Neutrophil (primary cell): ENCODE results near the gene MLLT10.
A peak's percentile ranks its signal among the peaks of the same experiment; 100 is the strongest.

ENCODE experiments used
- H3K27ac ChIP-seq: fragments of 200-600 bp; sonication (generic); 2 replicates; pipeline ENCODE4 v1.5.1; 2016; ENCODE audit warnings: mild to moderate bottlenecking, moderate library complexity
- H3K27me3 ChIP-seq: fragments of 200-600 bp; sonication (generic); 2 replicates; pipeline ENCODE4 v1.6.0; 2016; ENCODE audit warnings: mild to moderate bottlenecking
- H3K36me3 ChIP-seq: fragments of 200-600 bp; sonication (generic); 2 replicates; pipeline ENCODE4 v1.5.1; 2017
- H3K4me1 ChIP-seq, 2 experiments: fragments of 200-600 bp in 1 of 2; sonication (generic) in 1 of 2; 1 replicate in 1 of 2; 2 replicates in 1 of 2; pipeline versions ENCODE4 v1.5.1 to v1.6.1; 2013 to 2016; ENCODE audit warnings: low read depth in 1 of 2, low read length in 1 of 2, mild to moderate bottlenecking in 1 of 2, moderate library complexity in 1 of 2; ENCODE audit not compliant: control insufficient read depth in 1 of 2, insufficient read depth in 1 of 2
- H3K4me3 ChIP-seq, 2 experiments: fragments of 200-600 bp in 1 of 2; sonication (generic) in 1 of 2; 1 replicate in 1 of 2; 2 replicates in 1 of 2; pipeline ENCODE4 v1.5.1; 2013 to 2016; ENCODE audit warnings: low read depth in 1 of 2, low read length in 1 of 2, mild to moderate bottlenecking in 1 of 2, moderate library complexity in 1 of 2
- H3K9me3 ChIP-seq: fragments of 200-600 bp; sonication (generic); 2 replicates; pipeline ENCODE4 v1.5.1; 2016
- TF ChIP-seq, protein P1 (sequence below): fragments of 200-600 bp; sonication (generic); IDR thresholded peaks from 2 replicates; pipeline ENCODE4 v1.5.1; 2016; ENCODE audit warnings: antibody characterized with exemption

MLLT10 gene

GRCh38 chr10:21696302-21696701 lies 162.3 kb downstream of the MLLT10 start:
- Histone ChIP-seq H3K36me3 (no peaks in the 10 kb centered on the region), H3K27ac (no peak overlapping the region), H3K9me3 (no peaks in the 10 kb centered on the region), H3K27me3 (no peaks in the 10 kb centered on the region), H3K4me1 (no peaks in the 10 kb centered on the region), H3K4me3 (no peak overlapping the region)
- TF ChIP-seq, protein P1, sequence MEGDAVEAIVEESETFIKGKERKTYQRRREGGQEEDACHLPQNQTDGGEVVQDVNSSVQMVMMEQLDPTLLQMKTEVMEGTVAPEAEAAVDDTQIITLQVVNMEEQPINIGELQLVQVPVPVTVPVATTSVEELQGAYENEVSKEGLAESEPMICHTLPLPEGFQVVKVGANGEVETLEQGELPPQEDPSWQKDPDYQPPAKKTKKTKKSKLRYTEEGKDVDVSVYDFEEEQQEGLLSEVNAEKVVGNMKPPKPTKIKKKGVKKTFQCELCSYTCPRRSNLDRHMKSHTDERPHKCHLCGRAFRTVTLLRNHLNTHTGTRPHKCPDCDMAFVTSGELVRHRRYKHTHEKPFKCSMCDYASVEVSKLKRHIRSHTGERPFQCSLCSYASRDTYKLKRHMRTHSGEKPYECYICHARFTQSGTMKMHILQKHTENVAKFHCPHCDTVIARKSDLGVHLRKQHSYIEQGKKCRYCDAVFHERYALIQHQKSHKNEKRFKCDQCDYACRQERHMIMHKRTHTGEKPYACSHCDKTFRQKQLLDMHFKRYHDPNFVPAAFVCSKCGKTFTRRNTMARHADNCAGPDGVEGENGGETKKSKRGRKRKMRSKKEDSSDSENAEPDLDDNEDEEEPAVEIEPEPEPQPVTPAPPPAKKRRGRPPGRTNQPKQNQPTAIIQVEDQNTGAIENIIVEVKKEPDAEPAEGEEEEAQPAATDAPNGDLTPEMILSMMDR, result no peak

- H3K36me3 ChIP-seq, result no peaks in the 10 kb centered on the region
- H3K4me1 ChIP-seq, result peaks cover 0 to 5% of the 10 kb centered on the region in 2 experiments
- no peaks in the 10 kb centered on the region for H3K27me3 ChIP-seq
- H3K9me3 ChIP-seq, result no peaks in the 10 kb centered on the region
- H3K27ac ChIP-seq, result no peak overlapping the region
- H3K4me3 ChIP-seq, result no peak overlapping the region
- TF ChIP-seq, protein P1, result no peak
These were observed 165.5 kb downstream of the MLLT10 start for GRCh38 chr10:21699575-21699974.

- Histone ChIP-seq H3K9me3 (no peaks in the 10 kb centered on the region), H3K4me3 (no peak overlapping the region), H3K27me3 (no peaks in the 10 kb centered on the region), H3K4me1 (peaks cover 0 to 5% of the 10 kb centered on the region in 2 experiments), H3K27ac (no peak overlapping the region), H3K36me3 (no peaks in the 10 kb centered on the region)
- TF ChIP-seq, protein P1, result no peak
These were observed 166.4 kb downstream of the MLLT10 start for GRCh38 chr10:21700474-21700873.

DNA sequence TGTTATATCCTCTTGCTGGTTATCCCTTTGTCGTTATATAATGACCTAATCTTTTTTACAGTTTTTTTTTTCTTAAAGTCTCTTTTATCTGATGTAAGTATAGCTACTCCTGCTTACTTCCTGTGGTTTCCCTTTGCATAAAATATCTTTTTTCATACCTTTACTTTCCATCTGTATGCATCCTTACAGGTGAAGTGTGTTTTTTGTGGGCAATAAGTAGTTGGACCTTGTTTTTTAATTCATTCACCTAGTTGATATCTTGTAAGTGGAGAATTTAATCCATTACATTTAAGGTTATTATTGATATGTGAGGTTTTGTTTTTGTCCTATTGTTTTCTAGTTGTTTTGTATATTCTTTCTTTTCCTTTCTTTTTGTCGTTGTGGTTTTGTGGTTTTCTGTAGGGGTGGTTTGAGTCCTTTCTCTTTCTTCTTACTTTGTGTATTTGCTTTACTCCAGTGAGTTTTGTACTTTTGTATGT lies 168.6 kb downstream of the MLLT10 start:
- TF ChIP-seq, protein P1, result no peak
- Histone ChIP-seq H3K4me1 (peaks cover 0 to 5% of the 10 kb centered on the region in 2 experiments), H3K27me3 (no peaks in the 10 kb centered on the region), H3K4me3 (no peak overlapping the region), H3K27ac (peak overlapping the region; percentile 11), H3K9me3 (no peaks in the 10 kb centered on the region), H3K36me3 (no peaks in the 10 kb centered on the region)

DNA sequence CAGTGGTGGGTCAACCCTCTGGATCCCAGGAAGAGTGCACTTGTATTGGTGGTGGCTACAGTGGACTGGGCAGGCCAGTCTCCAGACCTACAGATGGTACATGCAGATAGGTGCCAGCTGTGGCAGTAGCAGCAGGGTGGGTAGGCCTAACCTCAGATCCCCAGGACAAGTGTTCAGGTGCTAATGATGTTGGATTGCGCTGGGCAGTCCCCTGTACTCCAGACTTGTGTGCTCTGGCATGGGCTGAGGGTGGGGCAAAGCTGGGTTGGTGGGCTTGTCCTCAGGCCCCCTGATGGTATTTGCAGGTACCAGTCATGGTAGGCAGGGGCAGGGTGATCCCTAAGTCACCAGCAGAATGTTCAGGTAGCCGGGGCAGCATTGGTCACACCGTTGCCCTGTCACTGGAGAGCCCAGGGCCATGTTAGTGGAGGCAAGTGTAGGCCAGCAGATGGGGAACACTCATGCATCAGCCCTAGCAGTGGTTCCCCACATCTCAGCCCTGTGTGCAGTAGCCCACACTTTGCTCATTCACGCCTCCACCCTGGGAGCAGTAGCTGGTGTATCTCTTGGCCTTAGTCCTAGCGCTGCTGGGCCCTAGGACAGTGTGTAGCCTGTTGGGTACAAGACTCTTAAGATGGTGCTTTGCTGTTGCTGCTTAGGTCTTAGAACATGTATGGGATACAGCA lies 171.3 kb downstream of the MLLT10 start:
- H3K4me1 ChIP-seq, result peaks cover 0 to 5% of the 10 kb centered on the region in 2 experiments
- H3K9me3 ChIP-seq, result no peaks in the 10 kb centered on the region
- TF ChIP-seq, protein P1, result no peak
- no peaks in the 10 kb centered on the region for H3K36me3 ChIP-seq
- no peak overlapping the region for H3K4me3 ChIP-seq
- no peak overlapping the region for H3K27ac ChIP-seq
- no peaks in the 10 kb centered on the region for H3K27me3 ChIP-seq
